GM18520 (cell line): ENCODE results near the gene TIGD6.
"Not testable (repeated sequence)": the region's sequence is repeated elsewhere in the genome, so short reads cannot be mapped to it uniquely, and the experiment has no call there.

Experiments used
- ATAC-seq: cut with Tn5 transposase; IDR thresholded peaks from one replicate; pipeline ENCODE4 v1.9.1; 2021; ENCODE audit not compliant: unreplicated experiment

Gene TIGD6

DNA sequence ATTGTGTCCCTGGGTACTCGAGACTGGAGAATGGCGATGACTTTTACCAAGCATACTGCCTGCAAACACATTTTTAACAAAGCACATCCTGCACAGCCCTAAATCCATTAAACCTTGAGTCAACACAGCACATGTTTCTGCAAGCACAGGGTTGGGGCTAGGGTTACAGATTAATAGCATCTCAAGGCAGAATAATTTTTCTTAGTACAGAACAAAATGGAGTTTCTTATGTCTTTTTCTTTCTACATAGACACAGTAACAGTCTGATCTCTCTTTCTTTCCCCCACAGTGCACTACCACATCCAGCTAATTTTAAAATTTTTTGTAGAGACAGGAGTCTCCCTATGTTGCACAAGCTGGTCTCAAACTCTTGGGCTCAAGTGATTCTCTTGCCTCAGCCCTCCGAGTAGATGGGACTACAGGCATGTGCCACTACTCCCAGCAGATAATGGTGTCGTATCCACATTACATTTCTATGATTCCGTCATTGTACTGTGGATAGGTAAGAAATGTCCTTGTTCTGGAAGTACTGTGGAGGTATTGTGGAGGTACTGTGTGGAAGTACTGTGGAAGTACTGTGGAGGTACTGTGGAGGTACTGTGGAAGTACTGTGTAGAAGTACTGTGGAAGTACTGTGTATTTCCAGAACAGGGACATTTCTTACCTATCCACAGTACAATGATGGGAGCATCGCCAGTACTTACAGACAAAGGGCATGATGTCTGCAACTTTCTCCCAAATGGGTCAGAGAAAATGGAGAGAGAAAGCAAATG is 57.1 kb downstream of the TIGD6 start:
- not testable (repeated sequence) for ATAC-seq
